HL-60/S4 (cell line): ENCODE measurements around the gene NADK.

Source experiments
- in situ Hi-C: fragments of 300-500 bp; cut with MboI; formaldehyde crosslinking; loops from 2 replicates; pipeline ENCODE4 v1.14.3; 2022; ENCODE audit warnings: low sequenced_read_pairs

Gene NADK

GRCh38 chr1:1777950-1778662 lies at the start of gene NADK:
Gene NADK (minus strand): TSS chr1:1778470. CDS start chr1:1765406, 13,064 bp downstream.
- in situ Hi-C loops, result no loop called here

- in situ Hi-C loops, result no loop called here
Observed at GRCh38 chr1:1827089-1827848, 49.0 kb upstream of the NADK start.

- in situ Hi-C loops, result no loop called here
Observed at GRCh38 chr1:1826356-1827088, 48.3 kb upstream of the NADK start.

GRCh38 chr1:1825217-1825616 lies 46.9 kb upstream of the NADK start:
- in situ Hi-C loops, result no loop called here

GRCh38 chr1:1819762-1820161 lies 41.5 kb upstream of the NADK start:
- in situ Hi-C loops, result no loop called here

GRCh38 chr1:1817221-1817620 lies 39.0 kb upstream of the NADK start:
- in situ Hi-C loops, result no loop called here

- in situ Hi-C loops, result no loop called here
Observed at GRCh38 chr1:1815606-1816281, 37.5 kb upstream of the NADK start.

GRCh38 chr1:1809489-1809888 lies 31.2 kb upstream of the NADK start:
- in situ Hi-C loops, result no loop called here

GRCh38 chr1:1808206-1808605 lies 29.9 kb upstream of the NADK start:
- in situ Hi-C loops, result no loop called here

- in situ Hi-C loops, result no loop called here
Observed at GRCh38 chr1:1806890-1807289, 28.6 kb upstream of the NADK start.

GRCh38 chr1:1804301-1804700 lies 26.0 kb upstream of the NADK start:
- in situ Hi-C loops, result no loop called here

- in situ Hi-C loops, result no loop called here
Observed at GRCh38 chr1:1802871-1803270, 24.6 kb upstream of the NADK start.

- in situ Hi-C loops, result no loop called here
Observed at GRCh38 chr1:1799716-1800115, 21.4 kb upstream of the NADK start.

GRCh38 chr1:1797731-1798341 lies 19.6 kb upstream of the NADK start:
- in situ Hi-C loops, result no loop called here

- in situ Hi-C loops, result no loop called here
Observed at GRCh38 chr1:1796466-1796865, 18.2 kb upstream of the NADK start.

GRCh38 chr1:1794999-1795398 lies 16.7 kb upstream of the NADK start:
- in situ Hi-C loops, result no loop called here

GRCh38 chr1:1793481-1794244 lies 15.4 kb upstream of the NADK start:
- in situ Hi-C loops, result no loop called here

- in situ Hi-C loops, result no loop called here
Observed at GRCh38 chr1:1788646-1789431, 10.6 kb upstream of the NADK start.

- in situ Hi-C loops, result no loop called here
Observed at GRCh38 chr1:1788136-1788535, 9.9 kb upstream of the NADK start.
